ENCODE measurements around the gene COPS9. TPM values are rescaled to one million over a fixed set of nuclear protein-coding genes. Genes with fewer than 3 reads are reported as not detected.

The COPS9 gene
- total RNA-seq, 1 donor, result 30.6 TPM

DNA sequence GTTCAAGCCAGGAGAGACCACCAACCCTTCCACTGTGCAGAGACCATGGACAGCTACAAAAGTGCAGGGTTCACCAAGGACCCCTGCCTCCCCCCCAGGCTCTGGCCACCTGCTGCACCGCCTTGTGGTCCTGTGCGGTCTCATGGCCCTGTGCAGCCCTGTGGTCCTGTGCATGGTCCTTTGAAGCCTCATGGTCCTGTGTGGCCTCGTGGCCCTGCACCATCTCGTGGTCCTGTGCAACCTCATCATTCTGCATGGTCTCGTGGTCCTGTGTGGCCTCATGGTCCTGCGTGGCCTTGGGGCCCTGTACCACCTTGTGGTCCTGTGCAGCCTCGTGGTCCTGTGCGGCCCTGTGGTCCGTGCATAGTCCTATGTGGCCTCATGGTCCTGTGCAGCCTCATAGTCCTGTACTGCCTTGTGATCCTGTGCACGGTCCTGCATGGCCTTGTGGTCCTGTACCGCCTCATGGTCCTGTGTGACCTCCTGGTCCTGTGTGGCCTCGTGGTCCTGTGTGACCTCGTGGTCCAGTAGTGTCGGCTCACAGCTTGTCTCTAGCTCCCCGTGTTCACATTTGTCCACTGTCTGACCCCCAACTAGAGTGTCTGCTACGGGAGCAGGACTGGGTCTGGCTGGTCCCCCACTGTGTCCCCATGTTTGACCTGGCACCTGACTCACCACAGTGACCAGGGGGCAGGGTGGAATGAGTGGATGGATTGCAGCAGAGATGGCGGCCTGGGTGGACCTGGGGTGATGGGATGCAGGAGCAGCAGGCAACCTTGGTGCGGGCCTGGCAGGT, 24.4 kb upstream of the COPS9 start:
- Histone ChIP-seq H3K27me3 (ENCODE audit: insufficient read depth, low read length) (no peaks in the 10 kb centered on the region), H3K4me3 (ENCODE audit: low read length) (no peak overlapping the region), H3K9me3 (ENCODE audit: low read depth, low read length) (no peaks in the 10 kb centered on the region), H3K4me1 (ENCODE audit: insufficient read depth, low read length) (no peaks in the 10 kb centered on the region)

DNA sequence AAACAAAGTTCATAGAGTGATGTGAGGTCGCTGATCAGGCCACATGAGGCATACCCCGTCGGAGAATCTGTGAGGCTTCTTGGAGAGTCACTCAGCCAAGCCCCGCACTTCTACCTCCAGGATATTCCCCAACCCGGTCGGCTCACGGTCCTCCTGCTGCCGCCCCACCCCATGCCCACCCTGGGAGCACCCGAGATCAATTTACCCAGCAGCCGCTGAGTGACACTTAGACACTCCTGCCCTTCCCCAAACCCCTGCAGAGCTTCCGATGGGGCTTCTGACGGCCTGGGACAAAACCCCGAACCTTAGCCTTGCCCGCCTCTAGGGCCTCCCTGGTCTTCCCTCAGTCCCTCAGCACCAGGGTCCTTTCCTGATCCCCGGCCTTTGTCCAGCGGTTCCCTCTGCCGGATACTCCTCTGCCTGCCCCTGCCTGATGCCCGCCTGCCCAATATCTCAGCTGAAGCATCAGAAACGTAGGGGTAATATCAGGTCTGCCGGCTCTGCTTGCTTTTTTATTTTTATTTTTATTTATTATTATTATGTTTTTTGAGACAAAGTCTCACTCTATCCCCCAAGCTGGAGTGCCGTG, 23.2 kb upstream of the COPS9 start:
- Histone ChIP-seq H3K9me3 (ENCODE audit: low read depth, low read length) (no peaks in the 10 kb centered on the region), H3K4me3 (ENCODE audit: low read length) (no peak overlapping the region), H3K4me1 (ENCODE audit: insufficient read depth, low read length) (no peaks in the 10 kb centered on the region), H3K27me3 (ENCODE audit: insufficient read depth, low read length) (no peaks in the 10 kb centered on the region)

DNA sequence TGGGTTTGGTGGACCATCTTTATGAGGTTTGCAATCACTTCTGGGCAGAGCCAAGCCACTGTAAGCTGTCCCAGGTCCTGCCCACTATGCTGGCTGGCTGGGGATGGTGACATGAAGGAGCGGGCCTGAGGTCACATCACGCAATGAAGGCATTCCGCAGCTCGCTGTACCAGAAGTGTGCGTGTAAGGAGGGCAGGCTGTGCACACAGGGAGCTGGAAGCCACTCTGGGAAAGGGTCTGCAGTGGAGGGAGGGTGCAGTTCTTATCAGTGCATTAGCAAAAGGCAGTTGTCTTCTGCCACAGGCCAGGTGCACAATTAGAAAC, 21.0 kb upstream of the COPS9 start:
- Histone ChIP-seq H3K27me3 (ENCODE audit: insufficient read depth, low read length) (no peaks in the 10 kb centered on the region), H3K4me1 (ENCODE audit: insufficient read depth, low read length) (no peaks in the 10 kb centered on the region), H3K9me3 (ENCODE audit: low read depth, low read length) (no peaks in the 10 kb centered on the region), H3K4me3 (ENCODE audit: low read length) (no peak overlapping the region)

GRCh38 chr2:240156435-240157146, 20.5 kb upstream of the COPS9 start:
- Histone ChIP-seq H3K4me1 (ENCODE audit: insufficient read depth, low read length) (no peaks in the 10 kb centered on the region), H3K27me3 (ENCODE audit: insufficient read depth, low read length) (no peaks in the 10 kb centered on the region), H3K4me3 (ENCODE audit: low read length) (no peak overlapping the region), H3K9me3 (ENCODE audit: low read depth, low read length) (no peaks in the 10 kb centered on the region)

DNA sequence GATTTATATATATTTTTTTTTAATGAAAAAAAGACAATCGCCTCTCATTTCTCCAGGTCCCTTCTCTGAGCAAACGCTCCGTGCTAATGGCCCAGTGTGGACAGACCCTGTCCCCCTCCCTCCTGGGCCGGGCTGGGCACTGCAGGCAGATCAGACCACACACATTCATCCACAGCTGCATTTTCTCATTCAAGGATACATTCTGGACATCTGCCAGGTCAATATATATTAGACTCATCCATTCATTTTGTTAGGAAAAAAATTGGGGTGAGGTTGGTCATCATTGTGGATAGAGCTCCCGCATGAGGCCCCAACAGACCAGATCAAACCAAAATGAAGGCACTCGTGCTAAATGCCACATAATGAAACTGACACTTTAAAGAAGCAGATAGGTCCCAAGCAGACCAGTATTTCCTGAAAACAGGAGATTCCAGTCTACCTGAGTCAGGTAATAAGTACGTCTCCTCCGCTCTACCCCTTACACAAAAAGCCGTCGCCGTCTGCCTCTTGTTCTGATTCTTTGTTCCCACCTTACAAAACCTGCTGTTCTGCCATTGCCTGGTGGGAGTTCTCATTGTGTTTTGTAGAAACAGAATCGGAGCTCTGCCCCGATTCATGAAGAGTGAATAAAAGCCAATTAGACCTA, 19.8 kb upstream of the COPS9 start:
- Histone ChIP-seq H3K9me3 (ENCODE audit: low read depth, low read length) (no peaks in the 10 kb centered on the region), H3K4me1 (ENCODE audit: insufficient read depth, low read length) (no peaks in the 10 kb centered on the region), H3K27me3 (ENCODE audit: insufficient read depth, low read length) (no peaks in the 10 kb centered on the region), H3K4me3 (ENCODE audit: low read length) (no peak overlapping the region)

GRCh38 chr2:240155048-240155744, 19.1 kb upstream of the COPS9 start:
- H3K9me3 ChIP-seq (ENCODE audit: low read depth, low read length), result no peaks in the 10 kb centered on the region
- no peaks in the 10 kb centered on the region for H3K27me3 ChIP-seq (ENCODE audit: insufficient read depth, low read length)
- no peaks in the 10 kb centered on the region for H3K4me1 ChIP-seq (ENCODE audit: insufficient read depth, low read length)
- no peak overlapping the region for H3K4me3 ChIP-seq (ENCODE audit: low read length)

GRCh38 chr2:240154606-240155005, 18.5 kb upstream of the COPS9 start:
- Histone ChIP-seq H3K27me3 (ENCODE audit: insufficient read depth, low read length) (no peaks in the 10 kb centered on the region), H3K4me1 (ENCODE audit: insufficient read depth, low read length) (no peaks in the 10 kb centered on the region), H3K9me3 (ENCODE audit: low read depth, low read length) (no peaks in the 10 kb centered on the region), H3K4me3 (ENCODE audit: low read length) (no peak overlapping the region)

- no peaks in the 10 kb centered on the region for H3K27me3 ChIP-seq (ENCODE audit: insufficient read depth, low read length)
- H3K9me3 ChIP-seq (ENCODE audit: low read depth, low read length), result no peaks in the 10 kb centered on the region
- no peaks in the 10 kb centered on the region for H3K4me1 ChIP-seq (ENCODE audit: insufficient read depth, low read length)
Measured at GRCh38 chr2:240153418-240153817, 17.3 kb upstream of the COPS9 start.

DNA sequence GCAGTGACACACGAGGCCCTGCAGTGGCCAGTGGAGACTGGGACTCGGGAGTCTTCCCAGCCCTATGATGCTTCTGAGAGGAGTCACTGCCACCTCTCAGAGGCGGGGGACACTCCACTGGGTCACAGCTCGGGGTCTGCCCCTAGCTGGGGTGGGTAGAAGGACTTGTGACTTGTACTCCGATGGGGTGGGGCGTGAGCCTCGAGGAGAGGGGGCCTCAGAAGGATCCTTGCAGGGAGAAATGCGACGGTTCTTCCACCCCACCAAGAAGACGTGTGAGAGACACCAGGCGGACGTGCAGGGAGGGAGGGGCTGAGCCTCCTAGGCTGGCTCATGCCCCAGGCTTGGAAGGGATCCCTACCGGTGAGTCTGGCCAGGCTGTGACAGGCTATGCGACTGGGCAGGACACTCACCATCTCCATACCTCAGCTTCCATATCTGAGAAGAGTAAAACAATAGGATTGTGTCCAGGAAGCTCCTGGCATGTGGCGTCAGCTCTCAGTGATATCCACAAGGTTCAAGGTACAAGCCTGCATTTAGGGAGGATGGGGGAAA, 15.4 kb upstream of the COPS9 start:
- Histone ChIP-seq H3K4me3 (ENCODE audit: low read length) (no peak overlapping the region), H3K9me3 (ENCODE audit: low read depth, low read length) (no peaks in the 10 kb centered on the region), H3K27me3 (ENCODE audit: insufficient read depth, low read length) (no peaks in the 10 kb centered on the region), H3K4me1 (ENCODE audit: insufficient read depth, low read length) (no peaks in the 10 kb centered on the region)

More at GRCh38 chr2:240153418-240153817, 17.3 kb upstream of the COPS9 start:
- H3K4me3 ChIP-seq (ENCODE audit: low read length), result no peak overlapping the region

DNA sequence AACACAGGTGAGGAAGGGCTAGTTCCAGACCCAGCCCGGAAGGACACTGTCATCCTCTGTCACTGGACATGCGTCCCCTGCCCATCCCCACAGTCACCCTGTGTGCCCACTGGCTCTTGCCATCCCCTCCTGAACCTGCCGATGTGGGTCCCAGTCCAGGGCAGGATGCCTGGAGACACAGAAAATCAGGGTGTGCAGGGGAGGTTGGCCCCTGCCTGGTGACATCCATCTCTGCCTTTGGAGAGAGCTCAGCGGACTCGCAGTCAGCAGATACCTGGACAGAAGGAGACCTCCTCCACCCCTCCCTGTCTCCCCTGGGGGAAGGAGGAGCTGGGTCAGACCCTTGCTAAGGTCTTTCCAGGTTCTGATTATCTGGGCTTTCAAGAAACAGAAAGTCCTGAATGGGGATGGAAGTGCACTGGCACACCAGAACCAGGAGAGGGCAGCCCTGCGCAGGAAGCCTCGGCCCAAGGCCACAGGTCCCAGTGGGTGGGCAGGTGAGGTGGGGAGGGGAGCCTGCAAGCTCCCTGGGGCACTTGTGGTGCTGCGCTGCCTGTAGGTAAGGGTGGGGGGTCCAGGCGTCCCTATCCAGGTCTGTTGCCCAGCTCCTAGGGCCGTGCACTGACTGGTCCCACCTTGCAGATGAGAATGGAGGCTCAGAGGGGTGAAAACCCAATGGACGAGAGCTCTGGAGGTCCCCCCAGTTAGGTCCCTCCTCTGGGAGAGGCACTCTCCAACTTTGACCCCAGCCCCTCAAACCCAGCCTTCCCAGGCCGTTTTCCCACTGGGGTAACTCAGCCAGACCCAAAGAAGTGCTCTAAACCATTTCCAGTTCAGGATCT, 14.1 kb upstream of the COPS9 start:
- no peak overlapping the region for H3K4me3 ChIP-seq (ENCODE audit: low read length)
- H3K9me3 ChIP-seq (ENCODE audit: low read depth, low read length), result no peaks in the 10 kb centered on the region
- no peaks in the 10 kb centered on the region for H3K27me3 ChIP-seq (ENCODE audit: insufficient read depth, low read length)
- no peaks in the 10 kb centered on the region for H3K4me1 ChIP-seq (ENCODE audit: insufficient read depth, low read length)

GRCh38 chr2:240147911-240148587, 11.9 kb upstream of the COPS9 start:
- Histone ChIP-seq H3K4me1 (ENCODE audit: insufficient read depth, low read length) (no peaks in the 10 kb centered on the region), H3K4me3 (ENCODE audit: low read length) (no peak overlapping the region), H3K27me3 (ENCODE audit: insufficient read depth, low read length) (no peaks in the 10 kb centered on the region), H3K9me3 (ENCODE audit: low read depth, low read length) (no peaks in the 10 kb centered on the region)

- no peak overlapping the region for H3K4me3 ChIP-seq (ENCODE audit: low read length)
- H3K9me3 ChIP-seq (ENCODE audit: low read depth, low read length), result no peaks in the 10 kb centered on the region
- H3K27me3 ChIP-seq (ENCODE audit: insufficient read depth, low read length), result no peaks in the 10 kb centered on the region
- no peaks in the 10 kb centered on the region for H3K4me1 ChIP-seq (ENCODE audit: insufficient read depth, low read length)
Measured at GRCh38 chr2:240147382-240147781, 11.3 kb upstream of the COPS9 start.

DNA sequence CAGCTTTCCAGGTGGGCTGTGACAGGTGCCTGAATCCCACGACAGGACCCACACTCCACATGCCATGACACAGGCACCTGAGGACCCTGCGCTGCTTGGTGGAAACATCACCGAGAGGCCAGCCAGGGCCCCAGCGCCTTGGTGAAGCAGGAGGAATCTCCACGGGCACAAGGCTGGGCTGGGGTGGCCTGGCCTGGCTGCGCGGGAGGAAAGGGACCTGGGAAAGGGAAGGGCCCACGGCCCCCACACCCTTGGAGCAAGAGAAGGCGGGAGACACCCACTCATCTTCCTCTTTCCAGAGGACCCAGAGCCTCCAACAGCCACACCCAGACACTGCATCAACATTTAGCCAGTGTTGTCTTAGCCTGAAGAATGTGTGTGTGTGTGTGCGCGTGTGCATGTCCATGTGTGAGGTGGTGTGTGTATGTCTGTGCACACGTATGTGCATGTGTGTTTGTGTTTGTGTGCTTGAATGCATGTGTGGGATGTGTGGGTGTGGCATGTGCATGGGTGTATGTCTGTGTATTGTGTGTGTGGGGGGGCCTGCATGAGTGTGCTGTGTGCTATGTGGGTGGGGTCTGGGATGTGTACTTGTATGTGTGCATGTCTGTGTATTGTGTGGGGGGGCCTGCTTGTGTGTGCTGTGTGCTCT, 10.6 kb upstream of the COPS9 start:
- H3K9me3 ChIP-seq (ENCODE audit: low read depth, low read length), result no peaks in the 10 kb centered on the region
- H3K4me1 ChIP-seq (ENCODE audit: insufficient read depth, low read length), result no peaks in the 10 kb centered on the region
- no peaks in the 10 kb centered on the region for H3K27me3 ChIP-seq (ENCODE audit: insufficient read depth, low read length)
- H3K4me3 ChIP-seq (ENCODE audit: low read length), result no peak overlapping the region
